ENCODE results near the gene RITA1.
"Not testable (repeated sequence)": the region's sequence is repeated elsewhere in the genome, so short reads cannot be mapped to it uniquely, and the experiment has no call there.

Gene RITA1, protein sequence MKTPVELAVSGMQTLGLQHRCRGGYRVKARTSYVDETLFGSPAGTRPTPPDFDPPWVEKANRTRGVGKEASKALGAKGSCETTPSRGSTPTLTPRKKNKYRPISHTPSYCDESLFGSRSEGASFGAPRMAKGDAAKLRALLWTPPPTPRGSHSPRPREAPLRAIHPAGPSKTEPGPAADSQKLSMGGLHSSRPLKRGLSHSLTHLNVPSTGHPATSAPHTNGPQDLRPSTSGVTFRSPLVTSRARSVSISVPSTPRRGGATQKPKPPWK

DNA sequence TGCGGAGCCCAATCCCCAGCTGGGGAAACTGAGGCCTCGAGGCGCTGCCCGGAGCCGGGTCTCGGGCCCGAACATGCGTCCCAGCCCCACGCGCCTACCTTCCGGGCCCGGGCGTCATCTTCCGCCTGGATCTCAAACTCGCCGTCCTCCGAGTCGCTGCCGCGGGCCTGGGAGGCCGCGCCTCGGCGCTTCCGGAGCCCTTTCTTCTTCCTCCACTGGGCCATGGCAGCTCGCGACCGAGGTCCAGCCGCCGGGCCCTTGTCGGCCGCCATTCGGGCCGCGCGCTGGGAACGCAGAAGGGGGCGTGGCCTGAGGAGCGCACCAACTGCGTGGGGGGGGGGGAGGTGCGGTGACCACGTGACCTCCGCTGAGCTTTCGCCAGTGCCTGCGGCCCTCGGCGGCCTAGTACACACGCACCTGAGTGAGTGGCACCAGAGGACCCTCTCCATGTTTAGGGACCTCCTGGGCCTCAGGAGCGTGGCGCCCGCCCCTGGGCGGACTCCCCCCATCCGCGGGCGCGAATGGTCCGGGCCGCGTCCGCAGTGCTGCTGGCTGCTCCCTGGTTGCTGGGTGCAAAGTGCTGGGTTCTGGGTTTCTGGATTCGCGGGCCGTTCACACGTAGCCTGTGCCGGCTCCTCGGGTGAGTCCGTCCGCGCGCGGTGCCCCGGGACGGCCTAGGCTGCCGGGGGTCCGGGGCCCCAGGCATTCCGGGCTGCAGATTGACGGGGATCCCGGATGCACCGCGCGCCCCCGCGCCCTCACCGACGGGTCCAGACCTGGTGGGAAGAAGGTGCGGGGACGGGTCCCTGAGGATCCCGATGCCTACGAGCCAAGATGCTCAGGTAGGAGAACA lies at the start of gene RITA1, which contains the start of gene DDX54:
Gene RITA1, plus strand, starts transcription at position 542 of the 853 bp plus-strand sequence. CDS start 1,026 bp downstream, outside the sequence.
Gene DDX54, minus strand, starts transcription at position 299 of the 853 bp plus-strand sequence. Its CDS starts 27 bp downstream, at position 272.
- peak; percentile 89 for DNase-seq (ENCODE audit: low spot score)

DNA sequence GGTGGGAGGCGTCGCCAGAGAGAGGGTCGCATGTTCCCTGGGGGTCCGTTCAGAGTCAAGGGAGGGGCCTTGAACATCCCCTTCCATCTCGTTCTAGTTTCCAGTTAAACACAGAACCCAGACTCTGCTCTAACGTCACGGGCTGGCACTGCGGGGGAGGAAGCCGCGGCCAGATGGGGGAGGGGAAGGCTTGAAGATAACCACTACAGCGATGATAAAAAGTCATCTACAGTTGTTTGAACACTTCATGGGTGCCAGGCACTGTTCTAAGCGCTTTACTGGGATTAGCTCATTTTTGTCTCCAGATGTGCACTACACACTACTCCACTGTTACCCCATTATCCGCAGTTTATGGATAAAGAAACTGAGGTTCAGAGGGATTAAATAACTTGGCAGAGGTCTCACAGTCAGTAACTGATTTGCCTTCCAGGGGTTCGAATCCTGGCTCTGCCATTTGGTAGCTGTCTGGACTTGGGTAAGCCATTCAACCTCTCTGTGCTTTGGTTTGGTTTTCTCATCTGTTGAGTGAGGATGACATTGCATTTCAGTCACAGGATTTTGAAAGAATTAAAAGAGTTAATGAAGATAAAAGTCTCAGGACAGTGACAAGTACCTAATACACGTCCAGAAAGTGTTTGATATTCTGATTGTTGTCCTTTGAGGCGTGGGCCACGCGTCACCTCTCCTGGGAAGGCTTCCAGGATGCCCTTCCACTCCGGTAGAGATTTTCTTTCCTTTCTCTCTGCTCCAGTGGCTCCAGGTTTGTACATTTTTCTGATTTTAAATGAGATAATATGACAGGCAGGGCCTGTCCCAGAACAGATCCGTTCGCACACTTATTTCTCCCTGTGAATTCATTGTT lies 49.2 kb upstream of the RITA1 start:
- peak; percentile 69 for DNase-seq (ENCODE audit: low spot score)

DNA sequence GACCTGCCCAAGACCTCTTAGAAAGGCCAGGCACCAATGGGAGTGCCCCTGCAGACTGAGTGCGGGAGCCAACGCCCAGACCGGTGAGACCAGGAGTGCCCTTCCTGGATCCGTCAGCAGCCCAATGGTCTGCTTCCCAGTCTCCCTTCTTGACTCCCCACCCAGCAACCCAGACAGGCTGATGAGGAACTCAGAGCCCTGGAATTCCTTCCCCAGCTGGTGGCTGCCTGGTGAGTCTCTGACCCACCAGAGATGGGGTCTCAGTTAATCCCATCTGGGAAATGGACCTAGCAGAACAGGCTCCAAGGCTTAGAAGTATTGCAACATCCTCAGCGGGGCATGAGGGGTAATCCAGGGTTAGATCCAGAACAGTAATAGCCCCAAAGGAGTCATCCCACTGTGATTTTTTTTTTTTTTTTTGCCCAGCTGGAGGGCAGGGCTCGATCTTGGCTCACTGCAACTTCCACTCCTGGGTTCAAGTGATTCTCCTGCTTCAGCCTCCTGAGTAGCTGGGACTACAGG lies 48.5 kb upstream of the RITA1 start:
- DNase-seq (ENCODE audit: low spot score): no peak

DNA sequence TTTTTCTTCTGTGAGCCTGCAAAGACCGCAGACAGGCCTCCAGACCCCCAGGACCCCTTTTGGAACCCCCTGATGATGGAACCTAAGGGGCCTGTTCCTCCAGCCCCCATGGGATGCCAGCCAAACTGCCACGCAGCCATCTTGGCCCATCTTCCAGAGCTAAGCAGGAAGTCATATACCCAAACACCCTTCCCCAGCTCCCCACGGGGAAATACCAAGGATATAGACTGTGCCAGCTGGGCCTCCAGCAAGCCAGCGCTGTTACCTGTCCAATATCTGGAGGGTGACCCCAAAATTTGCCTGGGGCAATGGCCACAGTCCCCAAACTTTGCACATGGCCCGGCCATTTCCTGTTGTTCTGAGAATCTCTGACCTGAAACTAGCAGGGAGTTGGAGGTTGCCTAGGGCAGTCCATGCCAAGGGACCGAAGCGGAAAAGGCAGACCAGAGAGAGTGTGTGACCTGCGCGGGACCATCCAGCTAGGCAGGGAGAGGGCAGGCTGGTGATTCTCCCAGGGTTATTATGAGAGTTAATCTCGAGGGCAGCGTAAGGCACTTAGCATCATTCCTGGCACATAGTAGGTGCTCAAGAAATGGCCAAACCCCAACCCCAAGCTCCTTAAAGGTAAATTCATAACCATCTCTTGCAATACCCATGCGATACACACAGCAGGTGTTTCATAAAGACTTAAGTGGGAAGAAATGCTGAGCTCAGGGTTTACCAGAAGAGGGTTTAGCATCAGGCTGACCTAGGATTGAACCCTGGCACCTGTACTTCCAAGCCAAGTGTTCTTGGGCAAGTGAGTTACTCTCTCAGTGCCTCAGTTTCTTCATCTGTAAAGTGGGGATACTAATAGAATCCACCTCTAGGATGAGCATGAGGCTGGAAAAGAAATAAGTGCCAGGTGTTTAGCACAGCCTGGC lies 47.4 kb upstream of the RITA1 start:
- DNase-seq (ENCODE audit: low spot score): peak; percentile 1

DNA sequence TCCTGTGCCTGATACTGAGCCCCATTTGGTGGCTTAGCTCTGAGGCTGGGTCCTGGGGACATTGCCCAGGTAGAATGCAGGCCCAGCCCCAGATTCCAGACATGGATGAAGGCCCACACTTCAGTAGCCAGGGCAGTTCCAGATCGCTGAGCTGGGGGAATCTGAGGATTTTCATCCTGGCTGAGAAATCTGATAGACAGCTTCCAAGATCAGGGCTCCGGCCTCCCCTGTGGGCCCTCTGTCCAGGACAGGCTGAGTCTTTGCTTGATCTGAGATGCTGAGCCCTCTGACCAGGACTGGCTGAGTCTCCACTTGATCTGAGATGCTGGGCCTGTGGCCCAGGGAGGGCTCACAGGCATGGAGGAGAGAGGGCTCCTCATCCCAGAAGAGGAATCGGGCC lies 46.7 kb upstream of the RITA1 start:
- no peak for DNase-seq (ENCODE audit: low spot score)

DNA sequence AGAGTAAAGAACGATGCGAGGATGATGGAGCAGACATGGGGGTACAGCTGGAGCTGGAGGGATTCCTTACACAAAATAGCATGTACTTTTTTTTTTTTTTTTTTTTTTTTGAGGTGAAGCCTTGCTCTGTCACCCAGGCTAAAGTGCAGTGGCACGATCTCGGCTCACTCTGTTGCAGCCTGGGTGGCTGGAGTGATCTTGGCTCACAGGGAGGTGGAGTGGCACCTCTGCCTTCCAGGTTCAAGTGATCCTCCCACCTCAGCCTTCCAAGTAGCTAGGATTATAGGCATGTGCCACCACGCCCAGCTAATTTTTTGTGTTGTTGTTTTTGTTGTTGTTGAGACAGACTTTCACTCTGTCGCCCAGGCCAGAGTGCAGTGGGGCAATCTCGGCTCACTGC lies 44.8 kb upstream of the RITA1 start:
- DNase-seq (ENCODE audit: low spot score): no peak

DNA sequence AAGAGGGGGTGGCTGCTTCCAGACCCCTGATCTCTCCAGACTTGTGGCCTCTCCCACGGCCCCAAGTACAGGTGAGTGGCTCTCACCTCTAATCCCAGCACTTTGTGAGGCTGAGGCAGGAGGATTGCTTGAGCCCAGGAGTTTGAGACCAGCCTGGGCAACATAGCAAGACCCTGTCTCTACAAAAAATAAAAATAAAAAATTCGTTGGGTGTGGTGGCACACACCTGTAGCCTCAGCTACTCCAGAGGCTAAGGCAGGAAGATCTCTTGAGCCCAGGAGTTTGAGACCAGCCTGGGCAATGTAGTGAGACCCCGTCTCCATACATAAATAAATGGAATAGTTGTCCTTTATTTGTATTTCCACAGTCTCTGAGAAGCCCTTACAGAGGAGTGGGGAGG lies 43.8 kb upstream of the RITA1 start:
- not testable (repeated sequence) for DNase-seq (ENCODE audit: low spot score)

DNA sequence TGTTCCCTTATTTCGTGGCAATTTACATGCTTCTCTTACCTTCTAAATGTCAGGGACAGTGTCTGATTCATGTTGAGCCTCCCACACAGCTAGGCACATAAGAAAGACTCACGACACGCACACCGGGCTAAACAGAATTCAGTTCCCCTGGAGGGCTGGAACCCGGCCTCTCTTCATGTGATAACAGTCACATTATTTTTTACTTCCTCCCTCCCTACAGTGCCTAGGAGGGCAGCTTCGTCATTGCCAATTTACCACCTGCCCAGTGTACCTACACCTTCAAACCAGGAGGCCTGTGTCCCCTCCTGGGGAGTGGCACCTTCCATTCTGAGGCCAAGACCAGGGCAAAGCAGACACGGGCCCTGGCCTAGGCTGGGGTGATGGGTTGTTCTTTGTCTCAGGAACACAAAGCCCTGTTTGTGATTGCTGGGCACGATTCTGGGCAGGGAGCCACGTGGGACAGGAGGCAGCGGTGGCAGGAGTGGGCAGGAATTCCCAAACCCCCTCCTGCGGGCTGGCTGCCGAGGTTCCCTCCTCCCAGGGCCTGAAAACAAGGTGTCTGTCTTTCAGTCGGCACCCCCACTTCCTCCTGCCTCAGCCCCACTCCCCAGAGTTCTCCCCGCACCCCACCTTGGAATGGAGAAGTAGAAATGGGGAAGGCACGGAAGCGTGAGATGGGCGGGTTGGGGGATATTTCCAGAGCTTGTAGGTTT lies 43.2 kb upstream of the RITA1 start:
- DNase-seq (ENCODE audit: low spot score): no peak

DNA sequence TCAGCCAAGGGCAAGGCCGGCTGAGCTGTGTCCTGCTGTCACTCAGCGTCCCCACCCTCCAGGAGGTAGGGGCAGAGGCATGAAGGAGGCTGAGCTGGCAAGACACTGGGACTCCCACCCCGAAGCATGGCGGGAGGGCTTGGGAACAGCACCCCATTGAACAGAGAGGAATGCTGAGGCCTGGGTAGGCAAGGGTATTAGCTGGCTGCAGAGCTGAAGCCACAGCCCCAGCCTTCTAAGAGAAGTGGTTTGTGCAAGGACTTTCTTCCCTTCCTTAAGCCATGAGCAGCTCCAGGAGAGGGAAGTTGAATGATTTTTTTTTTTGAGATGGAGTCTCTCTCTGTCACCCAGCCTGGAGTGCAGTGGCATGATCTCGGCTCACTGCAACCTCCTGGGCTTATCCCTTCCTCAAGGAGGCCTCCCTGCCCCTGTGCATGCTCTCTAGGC lies 42.6 kb upstream of the RITA1 start:
- DNase-seq (ENCODE audit: low spot score): no peak

DNA sequence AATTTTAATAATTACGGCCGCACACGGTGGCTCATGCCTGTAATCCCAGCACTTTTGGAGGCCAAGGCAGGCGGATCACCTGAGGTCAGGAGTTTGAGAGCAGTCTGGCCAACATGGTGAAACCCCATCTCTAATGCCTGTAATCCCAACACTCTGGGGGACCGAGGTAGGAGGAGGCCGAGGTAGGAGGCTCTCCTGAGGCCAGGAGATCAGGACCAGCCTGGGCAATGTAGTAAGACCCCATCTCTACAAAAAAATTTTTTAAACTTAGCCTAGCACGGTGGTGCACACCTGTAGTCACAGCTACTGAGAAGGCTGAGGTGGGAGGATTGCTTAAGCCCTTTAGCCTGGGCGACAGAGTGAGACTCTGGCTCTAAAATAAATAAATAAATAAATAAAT lies 41.6 kb upstream of the RITA1 start:
- no peak for DNase-seq (ENCODE audit: low spot score)

DNA sequence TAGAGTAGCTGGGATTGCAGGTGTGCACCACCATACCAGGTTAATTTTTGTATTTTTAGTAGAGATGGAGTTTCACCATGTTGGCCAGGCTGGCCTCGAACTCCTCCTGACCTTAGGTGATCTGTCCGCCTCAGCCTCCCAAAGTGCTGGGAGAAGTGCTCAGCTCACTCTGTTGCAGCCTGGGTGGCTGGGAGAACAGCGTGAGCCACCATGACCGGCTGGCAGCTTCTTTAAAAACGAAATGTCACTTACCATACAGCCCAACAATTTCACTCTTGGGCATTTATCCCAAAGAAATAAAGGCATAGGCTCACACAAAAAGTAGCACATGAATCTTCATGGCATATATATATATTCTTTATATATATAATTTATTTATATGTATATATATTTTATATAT lies 40.7 kb upstream of the RITA1 start:
- DNase-seq (ENCODE audit: low spot score): no peak

DNA sequence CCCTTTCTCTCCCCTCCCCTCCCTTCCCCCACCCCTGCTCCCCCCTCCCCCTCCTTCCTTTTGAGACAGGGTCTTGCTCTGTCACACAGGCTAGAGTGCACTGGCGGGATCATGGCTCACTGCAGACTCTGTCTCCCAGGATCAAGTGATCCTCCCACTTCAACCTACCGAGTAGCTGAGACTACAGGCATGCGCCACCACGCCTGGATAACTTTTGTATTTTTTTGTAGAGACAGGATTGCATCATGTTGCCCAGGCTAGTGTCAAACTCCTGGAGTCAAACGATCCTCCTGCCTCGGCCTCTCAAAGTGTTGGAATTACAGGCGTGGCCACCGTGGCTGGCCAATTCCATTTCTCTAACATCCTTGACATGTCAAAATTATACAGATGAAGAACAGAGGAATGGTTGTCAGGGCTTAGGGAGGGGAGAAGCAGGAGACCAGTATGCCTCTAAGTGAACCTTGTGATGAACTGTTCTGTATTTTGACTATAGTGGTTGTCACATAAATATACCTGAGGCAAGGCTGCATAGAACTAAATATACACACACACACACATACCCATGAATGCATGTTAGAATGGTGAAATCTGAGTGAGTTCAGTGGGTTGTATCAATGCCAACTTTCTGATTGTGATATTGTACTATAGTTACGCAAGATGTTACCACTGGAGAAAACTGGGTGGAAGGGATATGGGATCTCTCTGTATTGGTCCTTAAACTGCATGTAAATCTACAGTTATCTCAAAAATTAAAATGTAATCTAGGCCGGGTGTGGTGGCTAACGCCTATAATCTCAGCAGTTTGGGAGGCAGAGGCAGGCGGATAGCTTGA lies 39.6 kb upstream of the RITA1 start:
- DNase-seq (ENCODE audit: low spot score): no peak

DNA sequence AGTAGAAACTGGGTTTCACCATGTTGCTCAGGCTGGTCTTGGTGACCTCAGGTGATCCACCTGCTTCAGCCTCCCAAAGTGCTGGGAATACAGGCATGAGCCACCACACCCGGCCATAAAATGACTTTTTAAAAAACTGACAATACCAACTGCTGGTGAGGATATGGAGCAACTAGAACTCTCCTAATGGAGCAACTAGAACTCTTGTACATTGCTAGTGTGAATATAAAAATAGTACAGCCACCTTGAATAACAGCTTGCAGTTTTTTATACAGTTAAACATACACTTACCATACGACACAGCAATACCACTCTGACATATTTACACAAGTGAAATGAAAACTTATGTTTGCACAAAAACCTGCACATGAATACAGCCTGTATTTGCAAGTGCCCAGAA lies 38.5 kb upstream of the RITA1 start:
- no peak for DNase-seq (ENCODE audit: low spot score)

DNA sequence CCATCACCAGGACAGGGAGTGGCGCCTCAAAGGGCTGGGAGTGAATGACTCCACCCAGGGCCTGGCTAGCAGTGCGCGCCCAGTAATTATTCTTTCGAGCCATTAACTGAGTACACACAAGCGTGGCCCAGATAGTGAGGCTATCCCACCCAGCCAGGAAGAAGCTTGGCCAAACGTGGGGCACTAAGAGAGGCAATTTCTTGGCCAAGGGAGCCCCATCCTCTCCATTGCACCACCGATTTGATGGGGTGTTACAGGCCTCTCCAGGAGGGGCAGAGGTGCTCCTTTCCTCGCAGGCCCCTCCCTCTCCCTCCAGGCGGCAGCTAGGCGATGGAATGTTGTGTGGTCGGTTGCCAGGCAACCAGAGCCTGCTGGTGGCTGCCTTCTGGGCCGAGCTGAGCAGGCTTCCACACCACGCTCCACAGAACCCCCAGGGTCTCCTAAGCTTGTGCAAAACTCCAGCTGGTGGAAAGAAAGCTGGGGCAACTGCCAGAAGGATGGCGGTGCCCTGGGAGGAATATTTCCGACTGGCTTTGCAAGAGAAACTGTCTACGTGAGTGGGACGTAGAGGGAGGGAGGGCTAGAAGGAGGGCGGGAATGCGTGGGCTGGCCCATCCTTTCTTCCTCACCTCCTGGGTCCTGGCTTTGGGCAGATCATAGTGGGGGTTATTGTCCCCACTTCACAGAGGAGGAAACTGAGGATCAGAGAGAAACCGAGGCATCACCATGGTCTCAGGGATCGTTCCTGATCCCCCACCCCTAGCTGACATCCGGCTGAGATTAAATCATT lies 36.0 kb upstream of the RITA1 start, which contains the start of gene CFAP73:
Gene CFAP73, plus strand, starts transcription at position 364 of the 790 bp plus-strand sequence. Its CDS starts 134 bp downstream, at position 498.
- peak; percentile 64 for DNase-seq (ENCODE audit: low spot score)

DNA sequence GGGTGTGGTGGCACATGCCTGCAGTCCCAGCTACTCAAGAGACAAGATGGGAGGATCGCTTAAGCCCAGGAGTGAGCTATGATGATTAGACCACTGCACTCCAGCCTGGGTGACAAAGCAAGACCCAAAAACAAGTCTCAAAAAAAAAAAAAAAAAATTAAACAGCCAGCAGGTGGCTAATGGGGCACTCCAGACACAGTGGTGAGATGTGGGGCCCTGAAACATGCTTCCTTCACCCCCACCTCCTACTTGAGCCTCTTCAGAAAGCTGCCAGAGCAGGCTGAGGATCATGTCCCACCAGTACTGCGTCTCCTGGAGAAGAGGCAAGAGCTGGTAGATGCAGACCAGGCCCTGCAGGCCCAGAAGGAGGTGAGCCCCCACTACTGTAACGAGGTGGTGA lies 33.9 kb upstream of the RITA1 start:
- peak; percentile 58 for DNase-seq (ENCODE audit: low spot score)

DNA sequence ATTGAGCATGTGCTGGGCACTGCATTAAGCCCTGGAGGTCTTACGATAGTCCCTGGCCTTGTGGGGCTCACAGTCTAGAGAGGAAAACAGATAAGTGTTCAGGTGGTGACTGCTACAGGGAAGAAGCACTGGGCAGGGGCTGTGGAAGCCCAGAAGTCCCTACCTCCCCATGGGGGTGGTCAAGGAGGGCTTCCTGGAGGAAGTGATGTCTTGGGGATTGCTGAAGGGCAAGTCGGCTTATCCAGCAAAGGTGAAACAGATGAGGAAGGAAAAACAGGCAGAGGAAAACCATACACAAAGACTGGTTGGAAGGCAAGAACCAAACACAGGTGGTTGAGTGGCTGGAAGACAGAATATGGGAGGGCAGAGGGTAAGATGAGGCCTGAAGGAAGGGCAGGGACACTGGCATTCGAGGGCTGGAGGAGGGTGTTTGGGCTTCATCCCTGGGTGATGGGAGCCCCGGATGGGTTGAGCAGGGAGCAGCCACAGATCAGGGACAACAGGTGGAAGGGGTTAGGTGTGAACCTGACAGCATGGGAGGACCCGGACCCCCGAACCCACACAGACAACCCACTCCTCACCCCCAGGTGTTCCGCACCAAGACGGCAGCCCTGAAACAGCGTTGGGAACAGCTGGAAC lies 33.2 kb upstream of the RITA1 start:
- DNase-seq (ENCODE audit: low spot score): no peak

DNA sequence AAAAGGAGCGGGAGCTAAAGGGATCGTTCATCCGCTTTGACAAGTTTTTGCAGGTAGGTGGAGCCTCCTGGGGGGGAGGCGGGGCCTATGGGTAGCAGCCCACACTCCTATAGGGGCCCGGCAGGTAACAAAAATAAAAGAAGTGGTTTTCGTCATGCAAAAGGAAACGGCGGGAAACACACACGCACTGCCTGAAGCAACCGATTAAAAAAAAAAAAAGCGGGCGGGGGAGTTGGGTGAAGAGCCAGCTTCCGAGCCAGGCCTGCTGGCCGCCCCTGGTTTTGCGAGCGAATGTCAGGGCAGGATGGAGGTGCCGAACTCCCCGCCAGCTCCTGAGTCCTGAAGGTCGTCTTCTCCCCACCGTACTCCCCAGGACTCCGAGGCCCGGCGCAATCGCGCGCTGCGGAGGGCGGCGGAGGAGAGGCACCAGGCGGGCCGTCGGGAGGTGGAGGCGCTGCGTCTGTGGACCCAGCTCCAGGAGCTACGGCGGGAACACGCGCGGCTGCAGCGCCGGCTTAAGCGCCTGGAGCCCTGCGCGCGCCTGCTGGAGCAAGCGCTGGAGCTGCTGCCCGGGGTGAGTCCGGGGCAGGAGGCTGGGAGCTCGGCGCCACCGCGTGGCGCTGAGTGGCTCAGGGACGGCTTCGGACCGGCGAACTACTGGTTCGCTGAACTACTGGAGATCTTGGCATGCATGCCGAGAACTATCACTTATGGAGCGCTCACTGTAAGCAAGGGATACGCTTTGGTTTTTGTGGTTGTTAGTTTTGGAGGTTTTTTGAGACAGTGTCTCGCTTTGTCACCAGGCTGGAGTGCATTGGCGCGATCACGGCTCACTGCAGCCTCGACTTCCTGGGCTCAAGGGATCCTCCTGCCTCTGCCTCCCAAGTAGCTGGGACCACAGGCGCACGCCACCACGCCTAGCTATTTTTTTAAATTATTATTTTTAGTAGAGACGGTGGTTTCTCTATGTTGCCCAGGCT lies 32.4 kb upstream of the RITA1 start:
- peak; percentile 81 for DNase-seq (ENCODE audit: low spot score)

Measured in NAMALWA (cell line).